Heart left ventricle (tissue), 13 donors: ENCODE measurements around the gene TMEM8B.

ENCODE experiments used
- CTCF ChIP-seq, 12 donors: fragments of 200-600 bp; sonication (generic) in 4 of 12; IDR thresholded peaks; one replicate each; pipeline versions ENCODE4 v1.5.0 to v1.8.0; 2018 to 2022; ENCODE audit warnings: antibody characterized with exemption in 12 of 12, mild to moderate bottlenecking in 5 of 12
- POLR2A ChIP-seq, 2 donors: fragments of 450-650 bp; IDR thresholded peaks; one replicate each; pipeline ENCODE4 v1.6.1; 2017; ENCODE audit warnings: antibody characterized with exemption in 2 of 2, mild to moderate bottlenecking in 2 of 2, moderate library complexity in 2 of 2
- donor health status: ischemic (EF 13 %, LVEDD 7.1; RV severe dilation, severe dysfunction).
- donor health status: DM: no; HTN: yes; CAD: no.
- donor health status: DM: no; HTN: no; CAD: no.
- donor health status: ischemic (EF 25% LVEDD 6.9; RV normal size, moderate dysfunction).
- donor health status: ischemic (EF 25% LVEDD 5.7; RV mildly dilated, moderate dysfunction).
- donor health status: ischemic (EF 35%, LVEDD 5.7; RV mildly dilated, moderate dysfunction).
- donor health status: nonischemic (EF 11% LVEDD 7.7; RV severe dilation, severe dysfunction).
- donor health status: DM: yes; HTN: yes; CAD: no.
- donor health status: PGD.
- donor health status: ischemic (EF 29% LVEDD 5.4; RV normal size, mild dysfunction).
- donor health status: nonischemic (EF 23%, LVEDD 6.1; RV moderate dilation, normal function).

- no peak for TF ChIP-seq CTCF (IDR thresholded peaks at IDR 0.05)
- no peak for TF ChIP-seq POLR2A (IDR thresholded peaks at IDR 0.05)
These were observed 85.3 kb downstream of the TMEM8B start for GRCh38 chr9:35914301-35914807.
